ENCODE data around the gene STK4. TPM values are rescaled to one million over a fixed set of nuclear protein-coding genes. Genes with fewer than 3 reads are reported as not detected.
A peak's percentile ranks its signal among the peaks of the same experiment; 100 is the strongest.

The STK4 gene
- total RNA-seq, 5 donors from 2014 or later (not counting 1 experiment from before 2014, with no cell fraction given) = 244 to 315 (median 271) TPM

GRCh38 chr20:45055056-45055455, 88.7 kb downstream of the STK4 start:
- POLR2A ChIA-PET = interaction anchor here in 1 of 2 donors (0.7 to 1.8 kb wide), 2 partner anchors 12 to 25 kb away, joined by 3 read pairs; no protein-coding TSS in a partner anchor
- Mint-ChIP-seq H3K4me3 (peak overlapping the region in 1 of 3 donors; percentile 28), H3K9me3 (no peaks in the 10 kb centered on the region), H3K27ac (peak overlapping the region; percentile 47 to 67), H3K27me3 (no peaks in the 10 kb centered on the region), H3K36me3 (peaks cover 44% of the 10 kb centered on the region), H3K4me1 (peaks cover 78 to 85% (median 83%) of the 10 kb centered on the region in 3 donors)
- DNase-seq (no peak), ATAC-seq (replicated peaks in 1 of 4) (no peak)
- CTCF ChIA-PET = interaction anchor here in 1 of 2 donors (1.1 to 3.2 kb wide), 2 partner anchors 11 to 16 kb away, joined by 4 to 22 read pairs; no protein-coding TSS in a partner anchor
- Histone ChIP-seq H3K27me3 (replicated peaks in 1 of 2; ENCODE audit: control insufficient read depth in 2 of 2, extremely low read depth in 1 of 2, insufficient read depth in 2 of 2, low read length in 1 of 2) (no peaks in the 10 kb centered on the region), H3K4me3 (ENCODE audit: control insufficient read depth in 1 of 2, extremely low read depth in 1 of 2, low read length in 1 of 2) (no peak overlapping the region), H3K36me3 (ENCODE audit: control insufficient read depth in 2 of 2, extremely low read depth in 1 of 2, insufficient read depth in 1 of 2, low read length in 1 of 2) (peaks cover 0 to 65% of the 10 kb centered on the region in 2 donors), H3K4me1 (ENCODE audit: control insufficient read depth in 1 of 2, extremely low read depth in 1 of 2, insufficient read depth in 2 of 2, low read length in 2 of 2) (peaks cover 30% of the 10 kb centered on the region in 2 experiments), H3K27ac (ENCODE audit: low read length) (no peak overlapping the region), H3K9me3 (no peaks in the 10 kb centered on the region)
- WGBS (ENCODE audit: insufficient coverage) = no CpG with 5 or more reads among the region's 4 CpGs

- Mint-ChIP-seq H3K9me3 (no peaks in the 10 kb centered on the region), H3K27me3 (no peaks in the 10 kb centered on the region), H3K36me3 (peaks cover 47% of the 10 kb centered on the region), H3K4me3 (no peak overlapping the region), H3K4me1 (peaks cover 85 to 90% (median 88%) of the 10 kb centered on the region in 3 donors), H3K27ac (peak overlapping the region; percentile 65 to 71)
- DNase-seq = no peak
- no peaks in the 10 kb centered on the region for H3K27me3 ChIP-seq (replicated peaks in 1 of 2; ENCODE audit: control insufficient read depth in 2 of 2, extremely low read depth in 1 of 2, insufficient read depth in 2 of 2, low read length in 1 of 2)
- 88% methylated on average over 5 of the region's 8 CpGs for WGBS (ENCODE audit: insufficient coverage)
- ATAC-seq (replicated peaks in 1 of 4) = no peak
- ChIA-PET CTCF (interaction anchor here in 1 of 2 donors (3.2 kb wide), 1 partner anchor 13 kb away, joined by 22 read pairs; no protein-coding TSS in a partner anchor), POLR2A (interaction anchor here in 1 of 2 donors (1.8 kb wide), 1 partner anchor 11 kb away, joined by 3 read pairs; no protein-coding TSS in a partner anchor)
- H3K4me3 ChIP-seq (ENCODE audit: control insufficient read depth in 1 of 2, extremely low read depth in 1 of 2, low read length in 1 of 2) = no peak overlapping the region
- no peaks in the 10 kb centered on the region for H3K9me3 ChIP-seq
- peaks cover 0 to 77% of the 10 kb centered on the region in 2 donors for H3K36me3 ChIP-seq (ENCODE audit: control insufficient read depth in 2 of 2, extremely low read depth in 1 of 2, insufficient read depth in 1 of 2, low read length in 1 of 2)
- H3K27ac ChIP-seq (ENCODE audit: low read length) = no peak overlapping the region
- H3K4me1 ChIP-seq (ENCODE audit: control insufficient read depth in 1 of 2, extremely low read depth in 1 of 2, insufficient read depth in 2 of 2, low read length in 2 of 2) = peaks cover 17 to 25% of the 10 kb centered on the region in 2 experiments
Observed at GRCh38 chr20:45056473-45057173, 90.3 kb downstream of the STK4 start.

- Mint-ChIP-seq H3K4me1 (peaks cover 78 to 83% (median 83%) of the 10 kb centered on the region in 3 donors), H3K27ac (peak overlapping the region; percentile 25 to 63), H3K36me3 (peaks cover 47% of the 10 kb centered on the region), H3K4me3 (no peak overlapping the region), H3K27me3 (no peaks in the 10 kb centered on the region), H3K9me3 (no peaks in the 10 kb centered on the region)
- H3K9me3 ChIP-seq = no peaks in the 10 kb centered on the region
- H3K36me3 ChIP-seq (ENCODE audit: control insufficient read depth in 2 of 2, extremely low read depth in 1 of 2, insufficient read depth in 1 of 2, low read length in 1 of 2) = peaks cover 0 to 77% of the 10 kb centered on the region in 2 donors
- no peaks in the 10 kb centered on the region for H3K27me3 ChIP-seq (replicated peaks in 1 of 2; ENCODE audit: control insufficient read depth in 2 of 2, extremely low read depth in 1 of 2, insufficient read depth in 2 of 2, low read length in 1 of 2)
- ChIA-PET CTCF (interaction anchor here in 1 of 2 donors (1.7 kb wide), 1 partner anchor 15 kb away, joined by 7 read pairs; no protein-coding TSS in a partner anchor), POLR2A (interaction anchor here in 1 of 2 donors (0.5 to 0.6 kb wide), 2 partner anchors 17 to 431 kb away, joined by 3 to 6 read pairs; no protein-coding TSS in a partner anchor)
- ATAC-seq (replicated peaks in 1 of 4) (no peak), DNase-seq (no peak)
- H3K27ac ChIP-seq (ENCODE audit: low read length) = peak overlapping the region; percentile 3
- no peak overlapping the region for H3K4me3 ChIP-seq (ENCODE audit: control insufficient read depth in 1 of 2, extremely low read depth in 1 of 2, low read length in 1 of 2)
- H3K4me1 ChIP-seq (ENCODE audit: control insufficient read depth in 1 of 2, extremely low read depth in 1 of 2, insufficient read depth in 2 of 2, low read length in 2 of 2) = peaks cover 3 to 13% of the 10 kb centered on the region in 2 experiments
- WGBS (ENCODE audit: insufficient coverage) = no CpG with 5 or more reads among the region's 4 CpGs
Observed at GRCh38 chr20:45058168-45058850, 92.0 kb downstream of the STK4 start.

- WGBS (ENCODE audit: insufficient coverage) = 33% methylated on average over 1 of the region's 6 CpGs
- H3K4me1 ChIP-seq (ENCODE audit: control insufficient read depth in 1 of 2, extremely low read depth in 1 of 2, insufficient read depth in 2 of 2, low read length in 2 of 2) = peaks cover 3 to 6% of the 10 kb centered on the region in 2 experiments
- peak overlapping the region; percentile 25 to 48 for H3K27ac Mint-ChIP-seq
Observed at GRCh38 chr20:45059022-45059728, 92.9 kb downstream of the STK4 start.

GRCh38 chr20:45060294-45060693, 94.0 kb downstream of the STK4 start:
- POLR2A ChIA-PET = no interaction called here
- CTCF ChIA-PET = interaction anchor here in 1 of 2 donors (0.6 to 2.3 kb wide), 4 partner anchors 10 to 35 kb away, joined by 3 to 9 read pairs (median 6); no protein-coding TSS in a partner anchor

More at GRCh38 chr20:45059022-45059728, 92.9 kb downstream of the STK4 start:
- Mint-ChIP-seq H3K4me1 (peaks cover 77 to 82% (median 82%) of the 10 kb centered on the region in 3 donors), H3K36me3 (peaks cover 43% of the 10 kb centered on the region), H3K27me3 (no peaks in the 10 kb centered on the region), H3K9me3 (no peaks in the 10 kb centered on the region), H3K4me3 (no peak overlapping the region)
- ChIA-PET POLR2A (interaction anchor here in 1 of 2 donors (0.5 kb wide), 1 partner anchor 18 kb away, joined by 3 read pairs; no protein-coding TSS in a partner anchor), CTCF (interaction anchor here in 1 of 2 donors (2.3 kb wide), 1 partner anchor 9 kb away, joined by 9 read pairs; no protein-coding TSS in a partner anchor)
- H3K27me3 ChIP-seq (replicated peaks in 1 of 2; ENCODE audit: control insufficient read depth in 2 of 2, extremely low read depth in 1 of 2, insufficient read depth in 2 of 2, low read length in 1 of 2) = no peaks in the 10 kb centered on the region
- H3K36me3 ChIP-seq (ENCODE audit: control insufficient read depth in 2 of 2, extremely low read depth in 1 of 2, insufficient read depth in 1 of 2, low read length in 1 of 2) = peaks cover 0 to 68% of the 10 kb centered on the region in 2 donors
- DNase-seq = no peak
- H3K9me3 ChIP-seq = no peaks in the 10 kb centered on the region
- no peak overlapping the region for H3K27ac ChIP-seq (ENCODE audit: low read length)
- H3K4me3 ChIP-seq (ENCODE audit: control insufficient read depth in 1 of 2, extremely low read depth in 1 of 2, low read length in 1 of 2) = no peak overlapping the region
- ATAC-seq (replicated peaks in 1 of 4) = no peak

More at GRCh38 chr20:45060294-45060693, 94.0 kb downstream of the STK4 start:
- Mint-ChIP-seq H3K4me1 (peaks cover 82 to 85% (median 84%) of the 10 kb centered on the region in 3 donors), H3K27me3 (no peaks in the 10 kb centered on the region), H3K4me3 (no peak overlapping the region), H3K9me3 (no peaks in the 10 kb centered on the region), H3K36me3 (peaks cover 45% of the 10 kb centered on the region), H3K27ac (peak overlapping the region in 1 of 2 donors; percentile 46)
- H3K4me1 ChIP-seq (ENCODE audit: control insufficient read depth in 1 of 2, extremely low read depth in 1 of 2, insufficient read depth in 2 of 2, low read length in 2 of 2) = peaks cover 4% of the 10 kb centered on the region in 2 experiments
- no peaks in the 10 kb centered on the region for H3K9me3 ChIP-seq
- H3K27me3 ChIP-seq (replicated peaks in 1 of 2; ENCODE audit: control insufficient read depth in 2 of 2, extremely low read depth in 1 of 2, insufficient read depth in 2 of 2, low read length in 1 of 2) = no peaks in the 10 kb centered on the region
- peaks cover 0 to 63% of the 10 kb centered on the region in 2 donors for H3K36me3 ChIP-seq (ENCODE audit: control insufficient read depth in 2 of 2, extremely low read depth in 1 of 2, insufficient read depth in 1 of 2, low read length in 1 of 2)
- ATAC-seq (replicated peaks in 1 of 4) (no peak), DNase-seq (no peak)
- 100% methylated on average over 1 of the region's 4 CpGs for WGBS (ENCODE audit: insufficient coverage)
- no peak overlapping the region for H3K27ac ChIP-seq (ENCODE audit: low read length)
- H3K4me3 ChIP-seq (ENCODE audit: control insufficient read depth in 1 of 2, extremely low read depth in 1 of 2, low read length in 1 of 2) = no peak overlapping the region
